PC-9 (cell line): ENCODE data around the gene PGAM1. TPM values are rescaled to one million over a fixed set of nuclear protein-coding genes. Genes with fewer than 3 reads are reported as not detected.
"Not testable (repeated sequence)": the region's sequence is repeated elsewhere in the genome, so short reads cannot be mapped to it uniquely, and the experiment has no call there.

Experiments
- BruUV-seq: library from RNA; stranded (reverse); fragments of 400-500 nt; replicated peaks from 2 replicates; lab custom pipeline; 2021; lab: Mats Ljungman, UMichigan
- CTCF ChIA-PET: fragments of 300-600 bp; sonication (Branson Sonifier 250); formaldehyde crosslinking; loops from one replicate; lab custom pipeline; 2022; ENCODE audit warnings: antibody characterized with exemption; lab: Charles Lee
- POLR2A ChIA-PET: fragments of 300-600 bp; sonication (Branson Sonifier 250); formaldehyde crosslinking; loops from one replicate; lab custom pipeline; 2022; ENCODE audit warnings: antibody characterized with exemption; ENCODE audit not compliant: unreplicated experiment; lab: Charles Lee
- DNase-seq, 2 experiments: peaks; one replicate each; pipeline versions ENCODE4 v3.0.0 to v3.0.0-alpha.2; 2015 to 2022; ENCODE audit warnings: mixed read lengths in 1 of 2
- H2AFZ ChIP-seq: fragments of 200-600 bp; sonication (generic); 2 replicates; pipeline ENCODE4 v1.8.1; 2017; ENCODE audit warnings: antibody characterized with exemption
- H3F3A ChIP-seq: fragments of 200-600 bp; sonication (generic); 2 replicates; pipeline ENCODE4 v1.8.1; 2017; ENCODE audit warnings: antibody characterized with exemption, mild to moderate bottlenecking, low read depth; ENCODE audit not compliant: insufficient read depth
- H3K27ac ChIP-seq: fragments of 200-600 bp; sonication (generic); 2 replicates; pipeline ENCODE4 v1.6.1; 2016; ENCODE audit warnings: mixed run types
- H3K27me3 ChIP-seq: fragments of 200-600 bp; sonication (generic); 2 replicates; pipeline ENCODE4 v1.6.1; 2016; ENCODE audit warnings: low read depth, mixed run types; ENCODE audit not compliant: insufficient read depth
- H3K36me3 ChIP-seq: fragments of 200-600 bp; sonication (generic); 2 replicates; pipeline ENCODE4 v1.6.1; 2016; ENCODE audit warnings: low read depth, mixed run types
- H3K4me1 ChIP-seq: fragments of 200-600 bp; sonication (generic); replicated peaks from 2 replicates; pipeline ENCODE4 v1.6.1; 2016; ENCODE audit warnings: mixed run types; ENCODE audit not compliant: insufficient read depth
- H3K4me2 ChIP-seq: fragments of 200-600 bp; sonication (generic); 2 replicates; pipeline ENCODE4 v1.6.1; 2017; ENCODE audit warnings: mixed run types
- H3K4me3 ChIP-seq: fragments of 200-600 bp; sonication (generic); 2 replicates; pipeline ENCODE4 v1.6.1; 2016; ENCODE audit warnings: mixed run types
- H3K79me2 ChIP-seq: fragments of 200-600 bp; sonication (generic); 2 replicates; pipeline ENCODE4 v1.6.1; 2017; ENCODE audit warnings: low read depth, mixed run types
- H3K9me2 ChIP-seq: fragments of 200-600 bp; sonication (generic); 2 replicates; pipeline ENCODE4 v1.8.1; 2017; ENCODE audit warnings: mild to moderate bottlenecking; ENCODE audit not compliant: insufficient read depth
- H3K9me3 ChIP-seq: fragments of 200-600 bp; sonication (generic); 2 replicates; pipeline ENCODE4 v1.8.1; 2016; ENCODE audit warnings: low read depth; ENCODE audit not compliant: insufficient read depth
- H4K20me1 ChIP-seq: fragments of 200-600 bp; sonication (generic); 2 replicates; pipeline ENCODE4 v1.8.1; 2017; ENCODE audit not compliant: insufficient read depth
- EZH2 ChIP-seq: fragments of 200-600 bp; sonication (generic); IDR thresholded peaks from 2 replicates; pipeline ENCODE4 v1.8.0; 2017; ENCODE audit warnings: antibody characterized with exemption, low read depth
- intact Hi-C: fragments of 100-400 bp; cut with micrococcal nuclease; formaldehyde crosslinking; loops from one replicate; pipeline ENCODE4 v1.10.0; 2022; ENCODE audit not compliant: unreplicated experiment
- total RNA-seq: library from RNA; stranded (reverse); gene quantifications from 2 replicates; pipeline ENCODE4 v1.2.3, GENCODE V29; 2021
- TF ChIP-seq, protein P1 (sequence below): fragments of 200-600 bp; sonication (generic); conservative IDR thresholded peaks from 2 replicates; pipeline ENCODE4 v1.6.1; 2017; ENCODE audit warnings: mixed run types, antibody characterized with exemption, mild to moderate bottlenecking, moderate library complexity

PGAM1 gene
- total RNA-seq, 1 experiment from 2014 or later = 243 TPM

DNA sequence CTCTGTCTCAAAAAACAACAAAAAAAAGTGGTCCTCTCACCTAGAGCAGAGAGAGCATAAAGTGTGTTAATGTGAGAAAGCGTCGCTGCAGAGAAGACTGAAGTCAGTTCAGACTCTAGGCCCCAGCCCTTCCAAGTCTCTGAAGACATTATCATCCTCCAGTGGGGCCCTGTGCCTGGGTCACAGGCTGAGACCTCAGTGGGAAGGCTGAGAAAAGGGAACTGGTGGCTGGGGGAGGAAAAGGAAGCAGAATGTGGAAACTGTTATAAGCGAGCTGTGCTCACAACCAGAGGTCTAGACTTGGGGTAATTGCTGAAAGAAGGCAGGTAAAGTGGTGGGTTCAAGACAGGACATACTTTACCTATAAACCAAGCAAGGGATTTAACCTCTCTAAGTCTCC, 19.9 kb upstream of the PGAM1 start:
- Histone ChIP-seq H3K79me2 (no peaks in the 10 kb centered on the region), H3K36me3 (no peaks in the 10 kb centered on the region), H3K27me3 (no peaks in the 10 kb centered on the region), H3K9me3 (no peaks in the 10 kb centered on the region), H2AFZ (no peak overlapping the region), H3F3A (peaks cover 25% of the 10 kb centered on the region), H4K20me1 (no peaks in the 10 kb centered on the region), H3K4me3 (no peak overlapping the region), H3K27ac (no peak overlapping the region), H3K4me1 (peaks cover 17% of the 10 kb centered on the region), H3K4me2 (no peak overlapping the region), H3K9me2 (no peaks in the 10 kb centered on the region)
- intact Hi-C loops = loop anchor here (5.0 to 10.0 kb wide), 2 partner anchors 41 to 309 kb away; partner anchors contain the start of genes EXOSC1, MARVELD1 and ZDHHC16
- POLR2A ChIA-PET = no interaction called here
- CTCF ChIA-PET = no interaction called here
- TF ChIP-seq, protein P1, sequence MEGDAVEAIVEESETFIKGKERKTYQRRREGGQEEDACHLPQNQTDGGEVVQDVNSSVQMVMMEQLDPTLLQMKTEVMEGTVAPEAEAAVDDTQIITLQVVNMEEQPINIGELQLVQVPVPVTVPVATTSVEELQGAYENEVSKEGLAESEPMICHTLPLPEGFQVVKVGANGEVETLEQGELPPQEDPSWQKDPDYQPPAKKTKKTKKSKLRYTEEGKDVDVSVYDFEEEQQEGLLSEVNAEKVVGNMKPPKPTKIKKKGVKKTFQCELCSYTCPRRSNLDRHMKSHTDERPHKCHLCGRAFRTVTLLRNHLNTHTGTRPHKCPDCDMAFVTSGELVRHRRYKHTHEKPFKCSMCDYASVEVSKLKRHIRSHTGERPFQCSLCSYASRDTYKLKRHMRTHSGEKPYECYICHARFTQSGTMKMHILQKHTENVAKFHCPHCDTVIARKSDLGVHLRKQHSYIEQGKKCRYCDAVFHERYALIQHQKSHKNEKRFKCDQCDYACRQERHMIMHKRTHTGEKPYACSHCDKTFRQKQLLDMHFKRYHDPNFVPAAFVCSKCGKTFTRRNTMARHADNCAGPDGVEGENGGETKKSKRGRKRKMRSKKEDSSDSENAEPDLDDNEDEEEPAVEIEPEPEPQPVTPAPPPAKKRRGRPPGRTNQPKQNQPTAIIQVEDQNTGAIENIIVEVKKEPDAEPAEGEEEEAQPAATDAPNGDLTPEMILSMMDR = no peak
- no peak for TF ChIP-seq EZH2
- no TSS peak for BruUV-seq
- DNase-seq = no peak

DNA sequence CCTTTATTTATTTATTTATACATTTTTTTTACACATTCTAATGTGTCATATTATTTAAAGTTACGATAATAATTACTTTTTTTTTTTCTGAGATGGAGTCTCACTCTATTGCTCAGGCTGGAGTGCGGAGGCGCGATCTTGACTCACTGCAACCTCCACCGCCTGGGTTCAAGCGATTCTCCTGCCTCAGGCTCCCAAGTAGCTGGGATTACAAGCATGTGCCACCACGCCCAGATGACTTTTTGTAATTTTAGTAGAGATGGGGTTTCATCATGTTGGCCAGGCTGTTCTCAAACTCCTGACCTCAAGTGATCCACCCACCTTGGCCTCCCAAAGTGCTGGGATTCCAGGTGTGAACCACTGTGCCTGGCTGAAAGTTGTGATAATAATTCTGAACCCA, 19.5 kb upstream of the PGAM1 start:
- POLR2A ChIA-PET, CTCF ChIA-PET, H4K20me1 ChIP-seq, H3K36me3 ChIP-seq, DNase-seq, H2AFZ ChIP-seq, H3K9me2 ChIP-seq, H3K27ac ChIP-seq, H3K79me2 ChIP-seq, H3K9me3 ChIP-seq, H3K4me3 ChIP-seq, BruUV-seq, H3K4me2 ChIP-seq, H3K27me3 ChIP-seq: not testable (repeated sequence)
- Histone ChIP-seq H3F3A (peaks cover 25% of the 10 kb centered on the region), H3K4me1 (peaks cover 17% of the 10 kb centered on the region)
- intact Hi-C loops = loop anchor here (5.0 to 10.0 kb wide), 2 partner anchors 41 to 308 kb away; partner anchors contain the start of genes EXOSC1, MARVELD1 and ZDHHC16

DNA sequence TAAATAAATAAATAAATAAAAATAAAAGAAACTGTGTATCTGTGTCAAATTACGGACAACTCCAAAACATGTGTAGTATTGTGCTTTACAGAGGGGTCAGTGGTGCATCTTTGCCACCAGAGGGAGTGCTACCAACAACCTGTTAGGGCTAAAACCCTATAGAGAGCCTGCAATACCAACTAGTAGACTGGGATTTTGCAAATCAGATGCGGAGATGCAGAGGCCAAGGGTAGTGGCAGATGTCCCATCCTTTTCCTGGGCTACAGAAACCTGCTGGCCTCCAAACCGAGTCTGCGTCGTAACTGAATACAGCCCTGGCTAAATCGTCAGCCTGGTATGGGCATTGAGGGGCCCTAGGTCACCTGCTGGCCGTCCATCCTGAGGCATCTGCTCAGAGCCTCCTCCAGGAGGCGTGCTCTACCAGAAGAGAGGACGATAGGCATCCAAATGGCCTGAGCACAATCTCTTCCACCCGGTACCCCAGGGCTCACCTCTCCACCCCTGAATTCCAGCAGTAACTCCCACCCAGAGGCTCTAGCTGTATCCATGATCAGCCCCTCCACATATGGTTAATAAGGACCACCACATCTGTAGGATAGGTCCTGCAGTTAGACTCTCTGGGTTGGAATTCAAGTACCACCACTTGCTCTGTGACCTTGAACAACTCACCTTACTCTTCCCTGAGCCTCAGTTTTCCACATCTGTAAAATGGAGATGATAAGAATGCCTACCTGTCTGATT, 18.6 kb upstream of the PGAM1 start:
- H2AFZ ChIP-seq = no peak overlapping the region
- H3K9me3 ChIP-seq = no peaks in the 10 kb centered on the region
- no peaks in the 10 kb centered on the region for H4K20me1 ChIP-seq
- H3K27ac ChIP-seq = no peak overlapping the region
- H3K36me3 ChIP-seq = no peaks in the 10 kb centered on the region
- H3K27me3 ChIP-seq = no peaks in the 10 kb centered on the region
- BruUV-seq = no TSS peak
- H3K79me2 ChIP-seq = no peaks in the 10 kb centered on the region
- CTCF ChIA-PET = no interaction called here
- H3K9me2 ChIP-seq = no peaks in the 10 kb centered on the region
- H3K4me1 ChIP-seq = peaks cover 17% of the 10 kb centered on the region
- POLR2A ChIA-PET = no interaction called here
- peak; percentile 34 to 48 for DNase-seq
- no peak overlapping the region for H3K4me3 ChIP-seq
- H3F3A ChIP-seq = peaks cover 26% of the 10 kb centered on the region
- TF ChIP-seq EZH2 = no peak
- TF ChIP-seq, protein P1 = peak; percentile 67
- intact Hi-C loops = loop anchor here (1.0 to 10.0 kb wide), 3 partner anchors 40 to 307 kb away; partner anchors contain the start of genes EXOSC1, MARVELD1 and ZDHHC16
- H3K4me2 ChIP-seq = no peak overlapping the region
